ENCODE results near the gene CDH11. TPM values are rescaled to one million over a fixed set of nuclear protein-coding genes. Genes with fewer than 3 reads are reported as not detected.

Gene CDH11
- total RNA-seq, 4 donors from 2014 or later, result 4.0 to 14.2 (median 8.6) TPM

- intact Hi-C loops (cut with DNase I; ENCODE audit: low total_unique reads), result no loop called here
Measured at GRCh38 chr16:65095090-65095728, 26.7 kb downstream of the CDH11 start.

GRCh38 chr16:65094009-65094408, 27.9 kb downstream of the CDH11 start:
- Histone ChIP-seq H3K36me3 (no peaks in the 10 kb centered on the region), H3K27me3 (no peaks in the 10 kb centered on the region), H3K27ac (no peak overlapping the region), H3K4me1 (no peaks in the 10 kb centered on the region), H3K4me3 (no peak overlapping the region), H3K9me3 (no peaks in the 10 kb centered on the region)
- DNase-seq (no peak), ATAC-seq (no peak)
- intact Hi-C loops (cut with DNase I; ENCODE audit: low total_unique reads), result no loop called here
- TF ChIP-seq POLR2A (IDR thresholded peaks at IDR 0.05) (no peak), CTCF (IDR thresholded peaks at IDR 0.05 in 4 of 5, conservative IDR thresholded peaks at IDR 0.05 in 1 of 5) (no peak)
- in situ Hi-C loops (cut with MboI; ENCODE audit: low sequenced_read_pairs in 4 of 4), result loop anchor here in 1 of 4 donors (25.0 kb wide), 1 partner anchor 943 kb away; no protein-coding TSS in a partner anchor

More at GRCh38 chr16:65095090-65095728, 26.7 kb downstream of the CDH11 start:
- in situ Hi-C loops (cut with MboI; ENCODE audit: low sequenced_read_pairs in 4 of 4), result loop anchor here in 1 of 4 donors (25.0 kb wide), 1 partner anchor 942 kb away; no protein-coding TSS in a partner anchor
- no peak overlapping the region for H3K27ac ChIP-seq
- no peak for DNase-seq
- no peaks in the 10 kb centered on the region for H3K9me3 ChIP-seq
- no peak for ATAC-seq
- TF ChIP-seq POLR2A (IDR thresholded peaks at IDR 0.05), result no peak
- no peak for TF ChIP-seq CTCF (IDR thresholded peaks at IDR 0.05 in 4 of 5, conservative IDR thresholded peaks at IDR 0.05 in 1 of 5)
- no peaks in the 10 kb centered on the region for H3K27me3 ChIP-seq
- H3K4me3 ChIP-seq, result no peak overlapping the region
- H3K36me3 ChIP-seq, result no peaks in the 10 kb centered on the region
- H3K4me1 ChIP-seq, result no peaks in the 10 kb centered on the region

- intact Hi-C loops (cut with DNase I; ENCODE audit: low total_unique reads) (no loop called here), in situ Hi-C loops (cut with MboI; ENCODE audit: low sequenced_read_pairs in 4 of 4) (loop anchor here in 1 of 4 donors (25.0 kb wide), 1 partner anchor 954 kb away; no protein-coding TSS in a partner anchor)
- no peaks in the 10 kb centered on the region for H3K9me3 ChIP-seq
- H3K4me1 ChIP-seq, result no peaks in the 10 kb centered on the region
- TF ChIP-seq POLR2A (IDR thresholded peaks at IDR 0.05) (no peak), CTCF (IDR thresholded peaks at IDR 0.05 in 4 of 5, conservative IDR thresholded peaks at IDR 0.05 in 1 of 5) (no peak)
- DNase-seq, result no peak
- no peaks in the 10 kb centered on the region for H3K27me3 ChIP-seq
- H3K27ac ChIP-seq, result no peak overlapping the region
- no peak overlapping the region for H3K4me3 ChIP-seq
- no peaks in the 10 kb centered on the region for H3K36me3 ChIP-seq
- no peak for ATAC-seq
Measured at GRCh38 chr16:65083164-65083857, 38.6 kb downstream of the CDH11 start.

GRCh38 chr16:65079549-65079948, 42.3 kb downstream of the CDH11 start:
- intact Hi-C loops (cut with DNase I; ENCODE audit: low total_unique reads) (loop anchor here (10.0 kb wide), 1 partner anchor 955 kb away; no protein-coding TSS in a partner anchor), in situ Hi-C loops (cut with MboI; ENCODE audit: low sequenced_read_pairs in 4 of 4) (loop anchor here in 1 of 4 donors (25.0 kb wide), 1 partner anchor 958 kb away; no protein-coding TSS in a partner anchor)
- no peak for DNase-seq
- TF ChIP-seq CTCF (IDR thresholded peaks at IDR 0.05 in 4 of 5, conservative IDR thresholded peaks at IDR 0.05 in 1 of 5) (no peak), POLR2A (IDR thresholded peaks at IDR 0.05) (no peak)
- no peak overlapping the region for H3K4me3 ChIP-seq
- H3K27me3 ChIP-seq, result no peaks in the 10 kb centered on the region
- H3K9me3 ChIP-seq, result no peaks in the 10 kb centered on the region
- no peak for ATAC-seq
- H3K4me1 ChIP-seq, result no peaks in the 10 kb centered on the region
- H3K27ac ChIP-seq, result no peak overlapping the region
- no peaks in the 10 kb centered on the region for H3K36me3 ChIP-seq

Data from gastrocnemius medialis (tissue), 4 donors.